Islet of Langerhans (tissue), 1 donor: ENCODE measurements around the gene TNFRSF1A.
"Not testable (repeated sequence)": the region's sequence is repeated elsewhere in the genome, so short reads cannot be mapped to it uniquely, and the experiment has no call there.

ENCODE experiments used
- FAIRE-seq: peaks from one replicate; lab custom pipeline; 2011; peaks lifted over from hg19 to GRCh38; lab: Jason Lieb, UNC

Gene TNFRSF1A

GRCh38 chr12:6302621-6303020 is 39.3 kb downstream of the TNFRSF1A start:
- FAIRE-seq, result no peak

GRCh38 chr12:6301721-6302120 is 40.2 kb downstream of the TNFRSF1A start:
- FAIRE-seq, result no peak

- no peak for FAIRE-seq
These were observed 44.7 kb downstream of the TNFRSF1A start for GRCh38 chr12:6297170-6297569.

GRCh38 chr12:6295094-6295811 is 46.6 kb downstream of the TNFRSF1A start:
- FAIRE-seq, result peak; percentile 17

DNA sequence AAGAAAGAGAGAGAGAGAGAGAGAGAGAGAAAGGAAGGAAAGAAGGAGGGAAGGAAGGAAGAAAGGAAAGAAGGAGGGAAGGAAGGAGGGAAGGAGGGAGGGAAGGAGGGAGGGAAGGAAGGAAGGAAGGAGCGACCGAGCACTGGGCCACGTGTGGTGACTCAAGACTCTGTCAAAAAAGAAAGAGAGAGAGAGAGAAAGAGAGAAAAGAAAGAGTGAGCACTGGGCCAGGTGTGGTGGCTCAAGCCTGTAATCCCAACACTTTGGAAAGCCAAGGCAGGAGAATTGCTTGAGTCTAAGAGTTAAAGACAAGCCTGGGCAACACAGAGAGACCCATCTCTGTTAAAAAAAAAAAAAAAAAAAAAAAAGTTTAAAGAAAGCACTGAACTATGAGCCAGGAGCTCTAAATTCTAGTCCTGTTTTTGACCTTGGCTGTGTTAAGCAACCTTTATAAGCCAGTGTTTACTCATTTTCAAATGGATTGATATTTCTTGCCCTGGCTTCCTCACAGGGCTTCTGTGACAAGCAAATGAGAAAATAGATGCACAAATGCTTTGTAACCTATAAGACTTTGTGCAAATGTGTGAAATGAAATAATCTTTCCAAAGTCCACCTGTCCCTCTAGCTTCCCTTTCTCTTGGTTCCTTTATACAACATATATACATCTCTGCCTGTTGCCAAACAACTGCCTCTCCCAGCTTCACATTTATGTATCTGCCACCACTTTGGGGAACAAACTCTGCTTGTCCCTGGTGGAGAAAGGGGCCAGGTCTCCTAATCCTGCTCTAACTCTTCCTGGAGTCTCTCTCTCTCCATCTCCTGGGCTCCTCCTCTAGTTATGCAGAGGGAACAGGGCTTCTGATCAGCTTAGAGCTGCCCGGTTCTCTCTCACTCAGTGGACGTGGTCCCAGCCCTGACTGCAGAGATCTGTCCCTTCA is 47.5 kb downstream of the TNFRSF1A start:
- no peak for FAIRE-seq

DNA sequence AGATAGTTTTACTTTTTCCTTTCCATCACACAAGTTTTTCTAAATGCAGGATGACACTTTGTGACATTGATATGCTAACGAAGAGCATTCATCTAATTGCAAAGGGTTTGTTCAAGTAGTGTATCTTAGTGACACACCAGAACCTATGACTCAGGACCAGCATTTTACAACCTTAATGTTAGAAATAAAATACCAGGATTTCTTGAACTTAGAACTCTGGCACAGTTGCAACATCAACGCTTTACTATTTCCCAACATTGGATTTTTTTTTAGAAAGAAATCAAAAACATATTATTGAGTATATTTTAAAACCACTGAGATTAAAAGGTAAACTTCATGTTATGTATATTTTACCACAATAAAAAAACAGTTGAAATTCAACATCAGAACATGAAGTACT is 49.3 kb downstream of the TNFRSF1A start:
- FAIRE-seq, result no peak

- FAIRE-seq, result not testable (repeated sequence)
These were observed 52.0 kb downstream of the TNFRSF1A start for GRCh38 chr12:6289906-6290305.

DNA sequence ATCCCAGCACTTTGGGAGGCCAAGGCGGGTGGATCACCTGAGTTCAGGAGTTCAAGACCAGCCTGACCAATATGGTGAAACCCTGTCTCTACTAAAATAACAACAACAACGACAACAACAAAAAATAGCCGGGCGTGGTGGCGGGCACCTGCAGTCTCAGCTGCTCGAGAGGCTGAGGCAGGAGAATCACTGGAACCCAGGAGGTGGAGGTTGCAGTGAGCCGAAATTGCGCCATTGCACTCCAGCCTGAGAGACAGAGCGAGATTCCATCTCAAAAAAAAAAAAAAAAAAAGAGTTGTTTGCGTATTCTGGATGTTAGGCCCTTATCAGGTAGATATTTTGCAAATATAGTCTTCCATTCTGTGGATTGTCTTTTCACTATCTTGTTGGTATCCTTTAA is 52.8 kb downstream of the TNFRSF1A start:
- not testable (repeated sequence) for FAIRE-seq

DNA sequence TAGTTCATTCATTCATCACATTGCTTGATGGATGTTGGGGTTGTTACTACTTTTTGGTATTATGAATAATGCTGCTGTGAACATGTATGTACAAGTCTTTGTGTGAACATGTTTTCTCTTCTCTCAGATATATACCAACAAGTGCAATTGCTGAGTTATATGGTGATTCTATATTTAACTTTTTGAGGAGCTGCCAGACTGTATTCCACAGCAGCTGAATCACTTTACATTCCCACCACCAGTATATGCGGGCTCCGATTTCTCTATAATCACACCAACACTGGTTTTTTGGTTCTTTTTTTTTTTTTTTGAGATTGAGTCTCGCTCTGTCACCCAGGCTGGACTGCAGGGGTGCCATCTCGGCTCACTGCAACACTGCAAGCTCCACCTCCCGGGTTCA is 53.6 kb downstream of the TNFRSF1A start:
- FAIRE-seq, result no peak

- FAIRE-seq, result no peak
These were observed 56.2 kb downstream of the TNFRSF1A start for GRCh38 chr12:6285532-6286306.

DNA sequence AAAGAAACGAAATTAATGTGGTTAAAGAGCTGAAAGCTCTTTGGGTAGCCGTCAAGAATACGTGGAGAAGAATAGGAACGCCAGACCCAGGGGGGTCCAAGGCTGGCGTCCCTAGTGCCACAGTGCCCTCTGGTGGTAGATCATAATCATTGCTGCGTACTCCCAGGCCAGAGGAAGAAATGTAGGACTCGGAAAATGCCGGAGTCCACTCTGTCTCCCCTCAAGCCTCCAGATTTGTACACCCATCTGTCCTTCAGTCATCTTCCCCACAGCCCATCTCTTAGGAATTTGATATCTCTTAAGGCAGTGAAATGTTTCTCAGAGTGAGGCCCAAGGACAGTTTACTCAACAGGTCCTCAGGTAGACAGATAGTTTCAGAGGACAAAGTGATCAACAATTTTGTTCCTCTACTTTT is 56.8 kb downstream of the TNFRSF1A start:
- FAIRE-seq, result no peak

GRCh38 chr12:6284273-6284672 is 57.6 kb downstream of the TNFRSF1A start:
- no peak for FAIRE-seq

GRCh38 chr12:6282453-6282840 is 59.4 kb downstream of the TNFRSF1A start:
- no peak for FAIRE-seq

DNA sequence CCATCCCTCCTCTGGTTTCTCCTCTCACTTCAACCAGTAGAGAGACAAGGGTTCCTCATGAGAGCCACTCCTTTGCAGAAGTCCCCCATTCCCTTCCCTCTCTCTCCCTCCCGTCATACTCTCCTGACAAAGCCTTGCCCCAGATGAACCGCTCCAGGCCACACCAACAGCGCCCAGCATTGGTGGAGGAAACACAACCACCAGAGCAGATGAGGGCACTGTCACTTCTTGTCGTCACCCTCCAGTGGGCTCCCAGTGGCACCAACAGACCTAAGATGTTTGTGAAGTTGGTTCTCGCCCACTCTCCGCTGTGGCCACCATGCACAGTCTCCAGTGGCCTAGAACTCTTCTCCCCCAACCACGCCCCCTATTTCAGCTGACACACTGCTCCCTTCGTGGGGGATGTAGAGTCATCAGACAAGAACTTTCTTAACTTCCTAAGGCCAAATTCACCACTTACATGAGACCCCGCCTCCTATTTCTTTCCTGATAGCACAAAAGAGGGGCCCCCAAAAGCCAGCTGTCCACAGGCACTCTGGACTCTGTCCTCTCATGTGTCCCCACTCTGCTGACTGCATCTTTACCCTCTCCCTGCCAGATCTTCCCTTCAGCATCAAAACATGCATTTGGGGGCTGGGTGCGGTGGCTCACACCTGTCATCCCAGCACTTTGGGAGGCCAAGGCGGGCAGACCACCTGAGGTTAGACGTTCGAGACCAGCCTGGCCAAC is 60.6 kb downstream of the TNFRSF1A start:
- FAIRE-seq, result no peak

DNA sequence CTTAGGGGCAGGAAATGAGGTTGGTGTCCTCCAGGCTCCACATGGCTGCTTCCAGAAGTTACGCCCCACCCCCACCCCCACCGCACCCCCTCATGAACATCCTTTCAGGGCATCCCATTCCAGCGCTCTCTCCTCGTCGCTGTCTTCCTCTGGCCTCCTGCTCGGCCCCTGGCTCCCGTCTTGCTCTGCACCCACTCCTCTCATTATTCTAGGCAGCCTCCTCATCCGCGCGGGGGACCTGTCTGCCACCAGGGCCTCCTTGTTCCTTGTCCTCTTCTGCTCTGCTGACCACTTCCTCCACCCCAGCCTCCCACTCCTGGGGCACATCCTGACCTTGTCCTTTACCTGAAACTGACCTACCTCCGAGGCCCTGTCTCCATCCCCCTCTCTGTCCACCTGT is 61.2 kb downstream of the TNFRSF1A start:
- no peak for FAIRE-seq

DNA sequence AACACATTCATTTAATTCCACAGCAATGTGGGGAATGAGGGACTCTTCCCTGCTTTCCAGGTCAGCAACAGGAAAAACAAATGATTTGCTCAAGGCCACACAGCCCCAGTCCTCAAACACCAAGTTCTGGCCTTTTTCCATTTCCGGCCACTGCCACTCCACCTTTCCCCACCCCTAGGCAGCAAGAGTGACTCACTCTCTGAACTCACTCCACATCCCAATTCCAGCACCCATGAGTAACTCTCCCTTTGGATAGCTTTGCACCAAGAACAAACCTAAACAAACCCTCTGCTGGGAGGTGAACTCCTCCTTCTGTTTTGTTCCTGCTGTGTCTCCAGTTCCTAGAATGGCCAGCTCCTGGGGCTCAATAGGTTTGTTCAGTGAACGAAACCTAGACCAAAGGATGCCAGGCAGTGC is 61.8 kb downstream of the TNFRSF1A start:
- FAIRE-seq, result no peak

DNA sequence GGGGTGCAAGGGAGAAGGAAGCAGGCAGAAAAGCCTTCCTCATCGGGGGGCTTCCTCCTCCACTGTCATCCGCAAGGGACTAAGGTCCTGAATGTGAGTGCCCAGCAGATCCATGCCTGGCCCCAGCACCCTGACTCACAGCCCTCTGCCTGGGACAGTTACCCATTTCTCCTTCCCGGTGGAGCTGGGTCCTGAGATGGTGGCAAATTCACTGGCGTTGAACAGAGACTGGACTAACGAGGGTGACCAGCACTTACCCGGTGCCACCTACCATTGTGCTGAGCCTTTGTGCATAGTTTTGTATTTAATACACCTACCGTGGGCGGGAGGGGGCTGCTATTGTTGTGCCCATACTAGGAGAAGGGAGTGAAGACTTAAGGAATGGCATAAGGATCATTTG is 62.2 kb downstream of the TNFRSF1A start:
- FAIRE-seq, result no peak

DNA sequence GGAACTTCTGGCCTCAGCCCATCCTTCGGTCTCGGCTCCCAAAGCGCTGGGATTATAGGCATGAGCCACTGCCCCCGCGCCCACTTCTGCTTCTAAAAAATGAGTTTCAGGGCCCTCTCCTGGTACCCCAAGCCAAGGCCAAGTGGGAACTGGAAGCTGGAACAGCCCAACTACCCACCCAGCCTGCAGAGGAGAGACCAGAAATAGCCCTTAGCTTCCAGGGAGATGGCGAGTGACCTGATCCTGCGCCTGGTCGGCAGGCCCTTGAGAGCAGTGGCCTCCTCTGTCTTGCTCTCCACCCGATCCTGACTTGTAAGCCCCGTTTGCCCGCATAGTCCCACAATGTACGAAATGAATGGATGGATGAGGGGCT is 62.6 kb downstream of the TNFRSF1A start:
- FAIRE-seq, result no peak
